Astrocyte (in vitro differentiated cells and primary cell): Measurements from ENCODE around the gene PTPN1. TPM values are rescaled to one million over a fixed set of nuclear protein-coding genes. Genes with fewer than 3 reads are reported as not detected.

Experiments
- DNase-seq: peaks from one replicate; pipeline ENCODE4 v3.0.0-alpha.2; 2010; ENCODE audit warnings: low read depth
- FAIRE-seq: peaks from 2 replicates; lab custom pipeline; 2011; peaks lifted over from hg19 to GRCh38; lab: Jason Lieb, UNC
- H2AFZ ChIP-seq: 2 replicates; pipeline ENCODE4 v1.6.0; 2012; ENCODE audit warnings: low read depth, low read length, inconsistent platforms
- H3K27ac ChIP-seq: 2 replicates; pipeline ENCODE4 v1.5.1; 2011; ENCODE audit warnings: low read depth, low read length, inconsistent platforms
- H3K27me3 ChIP-seq: 2 replicates; pipeline ENCODE4 v1.6.0; 2011; ENCODE audit warnings: low read length, inconsistent platforms; ENCODE audit not compliant: insufficient read depth
- H3K36me3 ChIP-seq: 2 replicates; pipeline ENCODE4 v1.5.1; 2011; ENCODE audit warnings: low read length, inconsistent platforms; ENCODE audit not compliant: insufficient read depth
- H3K4me1 ChIP-seq: 2 replicates; pipeline ENCODE4 v1.5.1; 2011; ENCODE audit warnings: low read length, inconsistent platforms; ENCODE audit not compliant: insufficient read depth
- H3K4me2 ChIP-seq: 2 replicates; pipeline ENCODE4 v1.6.0; 2012; ENCODE audit warnings: low read length, inconsistent platforms
- H3K4me3 ChIP-seq: 2 replicates; pipeline ENCODE4 v1.5.1; 2011; ENCODE audit warnings: low read depth, mild to moderate bottlenecking, low read length, inconsistent platforms; ENCODE audit not compliant: insufficient read depth
- H3K79me2 ChIP-seq: 2 replicates; pipeline ENCODE4 v1.6.0; 2012; ENCODE audit warnings: mild to moderate bottlenecking, low read length, inconsistent platforms; ENCODE audit not compliant: insufficient read depth
- H3K9ac ChIP-seq: 2 replicates; pipeline ENCODE4 v1.6.0; 2012; ENCODE audit warnings: mild to moderate bottlenecking, low read length, inconsistent platforms
- H3K9me3 ChIP-seq: 2 replicates; pipeline ENCODE4 v1.5.1; 2012; ENCODE audit warnings: low read depth, mild to moderate bottlenecking, low read length, inconsistent platforms; ENCODE audit not compliant: insufficient read depth
- H4K20me1 ChIP-seq: 2 replicates; pipeline ENCODE4 v1.6.0; 2012; ENCODE audit warnings: low read length, inconsistent platforms; ENCODE audit not compliant: insufficient read depth
- H3K27ac Mint-ChIP-seq: one replicate; pipeline ENCODE4 v1.8.0; 2021; ENCODE audit warnings: mild to moderate bottlenecking, mixed read lengths; ENCODE audit not compliant: unreplicated experiment
- H3K27me3 Mint-ChIP-seq: one replicate; pipeline ENCODE4 v1.8.0; 2021; ENCODE audit warnings: low read depth, mixed read lengths; ENCODE audit not compliant: unreplicated experiment
- H3K36me3 Mint-ChIP-seq: one replicate; pipeline ENCODE4 v1.8.0; 2021; ENCODE audit warnings: low read depth, mixed read lengths; ENCODE audit not compliant: unreplicated experiment
- H3K4me1 Mint-ChIP-seq: one replicate; pipeline ENCODE4 v1.8.0; 2021; ENCODE audit warnings: low read depth, mixed read lengths; ENCODE audit not compliant: unreplicated experiment
- H3K4me3 Mint-ChIP-seq: one replicate; pipeline ENCODE4 v1.8.0; 2021; ENCODE audit warnings: mild to moderate bottlenecking, moderate library complexity, mixed read lengths; ENCODE audit not compliant: unreplicated experiment
- H3K9me3 Mint-ChIP-seq: one replicate; pipeline ENCODE4 v1.8.0; 2021; ENCODE audit warnings: mild to moderate bottlenecking, mixed read lengths; ENCODE audit not compliant: unreplicated experiment
- CTCF ChIP-seq: IDR thresholded peaks from 2 replicates; pipeline ENCODE4 v1.5.1; 2011; ENCODE audit warnings: low read depth, mild to moderate bottlenecking, inconsistent platforms, low read length, moderate library complexity; ENCODE audit not compliant: insufficient read depth
- EZH2 ChIP-seq: IDR thresholded peaks from 2 replicates; pipeline ENCODE4 v1.6.1; 2012; ENCODE audit warnings: mild to moderate bottlenecking, low read length, inconsistent platforms; ENCODE audit not compliant: insufficient read depth
- total RNA-seq: library from RNA; stranded (reverse); gene quantifications from 2 replicates; pipeline ENCODE4 v1.2.1, GENCODE V29; 2021

PTPN1 gene
- total RNA-seq, 1 donor from 2014 or later = 64.9 TPM

DNA sequence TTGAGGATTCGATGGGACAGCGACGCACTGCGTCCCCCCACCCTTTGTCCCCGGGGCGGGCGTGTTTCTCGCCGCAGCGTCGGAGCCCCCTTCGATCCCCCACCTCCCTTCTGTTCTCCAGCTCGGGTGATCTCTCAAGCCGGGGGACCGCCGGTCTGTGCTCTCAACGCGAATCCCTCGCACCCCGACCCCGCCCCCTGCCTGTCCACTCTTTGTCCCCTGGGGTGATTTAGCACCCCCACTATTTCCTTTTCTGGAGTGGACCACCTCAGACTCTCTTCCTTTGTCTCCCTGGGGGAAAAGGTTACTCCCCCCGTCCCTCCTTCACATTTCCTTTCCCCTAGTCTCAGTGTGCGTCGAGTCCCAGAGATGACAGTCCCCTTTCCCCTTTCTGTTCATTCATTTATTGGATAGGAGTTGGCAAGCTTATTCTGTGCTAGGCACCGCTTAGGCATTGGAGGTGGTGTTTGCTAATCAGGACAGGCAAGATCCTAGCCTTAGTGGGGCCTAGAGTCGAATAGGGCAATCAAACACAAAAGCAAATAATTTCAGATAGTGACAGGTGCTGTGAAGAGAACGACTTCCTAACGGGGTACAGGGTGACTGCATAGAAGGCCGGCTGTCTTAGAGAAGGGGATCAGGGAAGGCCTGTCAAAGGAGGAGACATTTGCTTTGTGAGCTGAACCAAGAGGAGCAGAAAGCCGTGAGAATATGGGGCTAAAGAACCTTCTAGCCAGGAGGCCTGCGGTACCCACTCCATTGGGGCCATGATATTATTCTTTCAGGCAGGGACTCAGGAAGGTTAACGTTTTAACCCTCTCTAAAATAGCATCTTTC is 741 bp downstream of the PTPN1 start:
- Histone ChIP-seq H3K9me3 (no peaks in the 10 kb centered on the region), H3K27ac (peak overlapping the region; percentile 92), H3K4me1 (peaks cover 37% of the 10 kb centered on the region), H2AFZ (no peak overlapping the region), H3K4me3 (peak overlapping the region; percentile 76), H3K36me3 (no peaks in the 10 kb centered on the region), H3K27me3 (no peaks in the 10 kb centered on the region), H3K79me2 (peaks cover 58% of the 10 kb centered on the region), H4K20me1 (peaks cover 45% of the 10 kb centered on the region), H3K9ac (peak overlapping the region; percentile 98), H3K4me2 (peak overlapping the region; percentile 98)
- FAIRE-seq = no peak
- TF ChIP-seq CTCF (no peak), EZH2 (no peak)
- no peak for DNase-seq
- H3K4me3 Mint-ChIP-seq = peak overlapping the region; percentile 100
- H3K9me3 Mint-ChIP-seq = no peaks in the 10 kb centered on the region
- no peaks in the 10 kb centered on the region for H3K27me3 Mint-ChIP-seq
- H3K4me1 Mint-ChIP-seq = peaks cover 34% of the 10 kb centered on the region
- H3K36me3 Mint-ChIP-seq = no peaks in the 10 kb centered on the region
- H3K27ac Mint-ChIP-seq = peak overlapping the region; percentile 86

DNA sequence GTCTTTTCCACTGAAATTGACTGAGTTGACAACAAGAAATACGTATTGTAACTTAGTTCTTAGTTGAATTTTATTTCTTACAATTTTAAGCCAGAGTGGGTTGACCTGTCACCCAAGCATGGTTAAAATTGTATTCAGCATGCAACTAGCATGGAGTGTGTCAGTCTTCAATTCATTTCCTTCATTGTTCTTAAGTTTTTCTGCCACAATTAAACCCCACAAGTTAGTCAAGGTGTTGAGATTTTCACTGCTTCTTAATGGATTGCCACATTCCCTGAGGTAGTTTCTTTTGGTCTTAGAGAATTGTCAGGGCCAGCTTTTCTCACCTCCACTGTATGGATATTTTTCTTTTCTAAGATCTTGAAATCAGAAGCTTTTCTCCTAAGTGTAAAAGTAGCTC is 2.1 kb downstream of the PTPN1 start:
- no peak overlapping the region for H3K27ac Mint-ChIP-seq
- H3K4me3 ChIP-seq = peak overlapping the region; percentile 76
- DNase-seq (no peak), FAIRE-seq (no peak)
- no peaks in the 10 kb centered on the region for H3K36me3 Mint-ChIP-seq
- peaks cover 49% of the 10 kb centered on the region for H4K20me1 ChIP-seq
- no peak overlapping the region for H2AFZ ChIP-seq
- H3K27ac ChIP-seq = peak overlapping the region; percentile 80
- peaks cover 72% of the 10 kb centered on the region for H3K79me2 ChIP-seq
- H3K4me3 Mint-ChIP-seq = peak overlapping the region; percentile 100
- H3K27me3 ChIP-seq = no peaks in the 10 kb centered on the region
- no peak for TF ChIP-seq EZH2
- no peak for TF ChIP-seq CTCF
- no peaks in the 10 kb centered on the region for H3K27me3 Mint-ChIP-seq
- peaks cover 46% of the 10 kb centered on the region for H3K4me1 Mint-ChIP-seq
- no peaks in the 10 kb centered on the region for H3K9me3 Mint-ChIP-seq
- peak overlapping the region; percentile 98 for H3K4me2 ChIP-seq
- no peaks in the 10 kb centered on the region for H3K36me3 ChIP-seq
- no peaks in the 10 kb centered on the region for H3K9me3 ChIP-seq
- H3K9ac ChIP-seq = peak overlapping the region; percentile 98
- H3K4me1 ChIP-seq = peaks cover 42% of the 10 kb centered on the region
